ENCODE data around the gene SYT4.

DNA sequence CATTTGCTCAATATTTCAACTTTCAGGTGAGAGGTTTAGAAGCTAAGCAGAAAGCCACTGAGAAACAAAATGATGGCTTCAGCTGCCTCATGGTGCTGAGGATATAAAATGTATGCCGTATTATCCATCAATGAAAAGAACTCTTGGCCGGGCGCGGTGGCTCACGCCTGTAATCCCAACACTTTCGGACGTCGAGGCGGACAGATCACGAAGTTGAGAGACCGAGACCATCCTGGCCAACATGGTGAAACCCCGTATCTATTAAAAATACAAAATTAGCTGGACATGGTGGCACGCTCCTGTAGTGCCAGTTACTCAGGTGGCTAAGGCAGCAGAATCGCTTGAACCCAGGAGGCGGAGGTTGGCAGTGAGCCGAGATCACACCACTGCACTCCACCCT, 6.0 kb upstream of the SYT4 start:
- no peak for TF ChIP-seq POLR2A (IDR thresholded peaks at IDR 0.05; ENCODE audit: low read depth, low read length)
- no peak for TF ChIP-seq TAF1 (IDR thresholded peaks at IDR 0.05; ENCODE audit: low read depth, low read length)
- TF ChIP-seq POLR2AphosphoS5 (IDR thresholded peaks at IDR 0.05; ENCODE audit: low read depth, low read length) = no peak
- TF ChIP-seq SPI1 (IDR thresholded peaks at IDR 0.05; ENCODE audit: low read depth, low read length) = no peak
- TF ChIP-seq POU2F2 (IDR thresholded peaks at IDR 0.05; ENCODE audit: low read depth, low read length) = no peak
- no peak for TF ChIP-seq PAX5 (IDR thresholded peaks at IDR 0.05; ENCODE audit: insufficient read depth, low read length, severe bottlenecking)
